HepG2 (cell line): ENCODE results near the gene RINL. TPM values are rescaled to one million over a fixed set of nuclear protein-coding genes. Genes with fewer than 3 reads are reported as not detected.
A peak's percentile ranks its signal among the peaks of the same experiment; 100 is the strongest.

Experiments
- ADNP ChIP-seq: sonication (generic); formaldehyde crosslinking; IDR thresholded peaks from 2 replicates; pipeline ENCODE4 v1.4.0; 2020; ENCODE audit warnings: missing genetic modification reagents
- FOSL1 ChIP-seq: sonication (generic); formaldehyde crosslinking; IDR thresholded peaks from 2 replicates; pipeline ENCODE4 v1.9.0; 2021; ENCODE audit warnings: missing genetic modification reagents, borderline replicate concordance
- LRRFIP1 ChIP-seq: sonication (generic); formaldehyde crosslinking; conservative IDR thresholded peaks from 2 replicates; pipeline ENCODE4 v1.4.0; 2020; ENCODE audit warnings: missing genetic modification reagents
- NR2F6 ChIP-seq, 2 experiments: IDR thresholded peaks; 2 replicates each; pipeline ENCODE4 v1.6.1; 2016; ENCODE audit warnings: antibody characterized with exemption in 1 of 2, mild to moderate bottlenecking in 1 of 2
- PPARG ChIP-seq: conservative IDR thresholded peaks from 2 replicates; pipeline ENCODE4 v1.6.1; 2016; ENCODE audit warnings: missing biosample characterization, missing genetic modification reagents
- SMC3 ChIP-seq: IDR thresholded peaks from 2 replicates; pipeline ENCODE4 v1.6.1; 2011; ENCODE audit warnings: low read length, improper control_type of control experiment
- SPEN ChIP-seq: sonication (generic); formaldehyde crosslinking; IDR thresholded peaks from 2 replicates; pipeline ENCODE4 v1.5.1; 2020; ENCODE audit warnings: low read depth, mild to moderate bottlenecking, missing genetic modification reagents
- TEAD3 ChIP-seq: optimal IDR thresholded peaks from 2 replicates; pipeline ENCODE3; 2016; ENCODE audit warnings: borderline replicate concordance
- ZBTB21 ChIP-seq: sonication (generic); formaldehyde crosslinking; IDR thresholded peaks from 2 replicates; pipeline ENCODE4 v1.4.0; 2020; ENCODE audit warnings: missing genetic modification reagents
- ZFY ChIP-seq: sonication (generic); formaldehyde crosslinking; IDR thresholded peaks from 2 replicates; pipeline ENCODE4 v1.4.0; 2020; ENCODE audit warnings: missing genetic modification reagents
- ZNF318 ChIP-seq: sonication (generic); formaldehyde crosslinking; IDR thresholded peaks from 2 replicates; pipeline ENCODE4 v1.4.0; 2020; ENCODE audit warnings: mild to moderate bottlenecking, missing genetic modification reagents
- ZNF646 ChIP-seq: sonication (generic); formaldehyde crosslinking; IDR thresholded peaks from 2 replicates; pipeline ENCODE4 v1.9.0; 2021; ENCODE audit warnings: mild to moderate bottlenecking, missing genetic modification reagents
- polyA plus RNA-seq, 8 experiments: library from polyadenylated mRNA; depleted of rRNA in 3 of 8; stranded (reverse) in 7 of 8; unstranded in 1 of 8; fragments of >200 nt; fragmentation: Illumina TruSeq in 4 of 8; extraction: Trizol in 4 of 8; gene quantifications; 2 replicates each; pipeline versions ENCODE4 v1.2.1 to v1.2.3, GENCODE V29; 2011 to 2016; ENCODE audit warnings: low read depth in 4 of 8, missing spikeins in 1 of 8, mixed read lengths in 1 of 8; ENCODE audit not compliant: insufficient read depth in 1 of 8
- total RNA-seq, 5 experiments: library from RNA; depleted of rRNA; stranded (reverse); fragments of >200 nt; fragmentation: Illumina TruSeq; extraction: Trizol; gene quantifications; 2 replicates each; pipeline ENCODE4 v1.2.3, GENCODE V29; 2016; ENCODE audit warnings: low read depth in 1 of 5

The RINL gene
- total and polyA plus RNA-seq, 2 of the 13 experiments (the other 11 are each of a cell fraction or from before 2014, with no cell fraction given): 11.4 to 18.0 TPM

- TF ChIP-seq ZNF318 (CRISPR knock-in tag) (no peak), ZBTB21 (no peak), SMC3 (no peak), TEAD3 (CRISPR knock-in tag) (no peak), FOSL1 (CRISPR knock-in tag) (no peak), PPARG (CRISPR knock-in tag) (peak; percentile 44; the same call in 1 of the 2 replicates), ADNP (no peak), ZNF646 (CRISPR knock-in tag) (no peak), NR2F6 (IDR thresholded peaks at IDR 0.05) (no peak), NR2F6 (CRISPR knock-in tag; IDR thresholded peaks at IDR 0.05) (no peak), LRRFIP1 (CRISPR knock-in tag) (no peak), SPEN (no peak; the same call in 1 of the 2 replicates), ZFY (peak; percentile 62)
Observed at GRCh38 chr19:38849147-38849859, 28.8 kb downstream of the RINL start (continued).
